ENCODE results near the gene BRAF. TPM values are rescaled to one million over a fixed set of nuclear protein-coding genes. Genes with fewer than 3 reads are reported as not detected.
A peak's percentile ranks its signal among the peaks of the same experiment; 100 is the strongest.
"Not testable (repeated sequence)": the region's sequence is repeated elsewhere in the genome, so short reads cannot be mapped to it uniquely, and the experiment has no call there.

The BRAF gene
- total and polyA plus RNA-seq, 2 experiments from 2014 or later = 14.0 to 42.0 TPM

- Histone ChIP-seq H3K9me2 (replicated peaks; ENCODE audit: insufficient read depth) (no peaks in the 10 kb centered on the region), H3K4me1 (ENCODE audit: insufficient read depth) (peaks cover 4% of the 10 kb centered on the region), H2AFZ (no peak overlapping the region), H3K4me3 (no peak overlapping the region), H3K27ac (no peak overlapping the region), H3K79me2 (no peaks in the 10 kb centered on the region), H3K27me3 (no peaks in the 10 kb centered on the region), H3K4me2 (no peak overlapping the region), H4K20me1 (ENCODE audit: insufficient read depth, poor library complexity, severe bottlenecking) (no peaks in the 10 kb centered on the region), H3K9me3 (ENCODE audit: low read depth) (no peaks in the 10 kb centered on the region), H3K36me3 (replicated peaks; ENCODE audit: insufficient read depth, low read depth) (no peaks in the 10 kb centered on the region)
- WGBS (ENCODE audit: low lambda C conversion rate, missing lambda C conversion rate) = 57% methylated on average over 2 of the region's 2 CpGs
- no peak for TF ChIP-seq CTCF (IDR thresholded peaks at IDR 0.05; ENCODE audit: poor library complexity)
- TF ChIP-seq EZH2phosphoT487 (IDR thresholded peaks at IDR 0.05; ENCODE audit: low read depth, severe bottlenecking, unreplicated experiment) = no peak
- no peak for TF ChIP-seq EZH2 (IDR thresholded peaks at IDR 0.05; ENCODE audit: borderline replicate concordance)
- no peak for DNase-seq (ENCODE audit: low spot score)
Observed at GRCh38 chr7:140967438-140967837, 42.7 kb upstream of the BRAF start.

DNA sequence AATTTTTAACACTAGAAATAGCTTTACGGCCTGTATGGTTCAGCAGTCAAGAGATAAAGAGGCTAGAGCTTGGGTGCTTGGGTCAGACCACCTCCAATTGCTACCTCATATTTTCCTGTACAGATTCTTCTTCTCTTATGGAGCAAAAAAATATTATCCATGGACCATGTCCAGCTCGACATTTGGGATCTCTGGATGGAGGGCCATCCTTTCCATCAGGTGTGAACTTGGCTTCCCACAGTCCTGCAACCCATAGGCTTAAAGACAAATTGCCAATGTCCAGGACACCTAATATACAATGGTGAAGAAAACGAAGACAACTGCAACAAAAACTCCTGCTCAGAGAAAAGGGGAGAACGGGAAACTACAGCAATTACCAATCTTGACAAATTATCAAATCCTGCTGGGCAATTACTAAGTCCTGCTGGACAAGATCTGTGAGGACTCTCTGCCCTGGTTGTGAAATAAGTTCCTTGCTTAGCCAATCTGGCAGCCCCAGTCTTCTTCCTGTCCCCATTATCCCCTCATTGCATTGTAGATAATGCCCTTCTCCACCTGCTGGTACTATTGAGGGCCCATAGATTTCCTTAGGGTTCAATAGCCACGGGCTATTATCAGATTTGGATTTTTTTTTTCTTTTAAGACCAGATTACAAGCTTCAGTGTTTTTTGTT is 42.0 kb upstream of the BRAF start:
- no peaks in the 10 kb centered on the region for H3K27me3 ChIP-seq
- H3K36me3 ChIP-seq (replicated peaks; ENCODE audit: insufficient read depth, low read depth) = no peaks in the 10 kb centered on the region
- H2AFZ ChIP-seq = no peak overlapping the region
- no peaks in the 10 kb centered on the region for H3K9me3 ChIP-seq (ENCODE audit: low read depth)
- no peaks in the 10 kb centered on the region for H4K20me1 ChIP-seq (ENCODE audit: insufficient read depth, poor library complexity, severe bottlenecking)
- no peak for DNase-seq (ENCODE audit: low spot score)
- H3K9me2 ChIP-seq (replicated peaks; ENCODE audit: insufficient read depth) = no peaks in the 10 kb centered on the region
- H3K4me2 ChIP-seq = peak overlapping the region; percentile 15
- H3K4me3 ChIP-seq = no peak overlapping the region
- no peak overlapping the region for H3K27ac ChIP-seq
- no peaks in the 10 kb centered on the region for H3K79me2 ChIP-seq
- 45% methylated on average over 5 of the region's 5 CpGs for WGBS (ENCODE audit: low lambda C conversion rate, missing lambda C conversion rate)
- no peak for TF ChIP-seq EZH2phosphoT487 (IDR thresholded peaks at IDR 0.05; ENCODE audit: low read depth, severe bottlenecking, unreplicated experiment)
- no peak for TF ChIP-seq CTCF (IDR thresholded peaks at IDR 0.05; ENCODE audit: poor library complexity)
- no peak for TF ChIP-seq EZH2 (IDR thresholded peaks at IDR 0.05; ENCODE audit: borderline replicate concordance)
- peaks cover 4% of the 10 kb centered on the region for H3K4me1 ChIP-seq (ENCODE audit: insufficient read depth)

- H3K79me2 ChIP-seq = no peaks in the 10 kb centered on the region
- no peak overlapping the region for H3K27ac ChIP-seq
- no peaks in the 10 kb centered on the region for H3K9me3 ChIP-seq (ENCODE audit: low read depth)
- H2AFZ ChIP-seq = no peak overlapping the region
- H3K4me1 ChIP-seq (ENCODE audit: insufficient read depth) = peaks cover 3% of the 10 kb centered on the region
- 93% methylated on average over 4 of the region's 4 CpGs for WGBS (ENCODE audit: low lambda C conversion rate, missing lambda C conversion rate)
- no peak for DNase-seq (ENCODE audit: low spot score)
- no peak overlapping the region for H3K4me2 ChIP-seq
- TF ChIP-seq EZH2 (IDR thresholded peaks at IDR 0.05; ENCODE audit: borderline replicate concordance) (no peak), EZH2phosphoT487 (IDR thresholded peaks at IDR 0.05; ENCODE audit: low read depth, severe bottlenecking, unreplicated experiment) (no peak), CTCF (IDR thresholded peaks at IDR 0.05; ENCODE audit: poor library complexity) (no peak)
- no peaks in the 10 kb centered on the region for H3K36me3 ChIP-seq (replicated peaks; ENCODE audit: insufficient read depth, low read depth)
- H3K9me2 ChIP-seq (replicated peaks; ENCODE audit: insufficient read depth) = no peaks in the 10 kb centered on the region
- no peaks in the 10 kb centered on the region for H4K20me1 ChIP-seq (ENCODE audit: insufficient read depth, poor library complexity, severe bottlenecking)
- H3K4me3 ChIP-seq = no peak overlapping the region
- no peaks in the 10 kb centered on the region for H3K27me3 ChIP-seq
Observed at GRCh38 chr7:140961117-140961516, 36.4 kb upstream of the BRAF start.

DNA sequence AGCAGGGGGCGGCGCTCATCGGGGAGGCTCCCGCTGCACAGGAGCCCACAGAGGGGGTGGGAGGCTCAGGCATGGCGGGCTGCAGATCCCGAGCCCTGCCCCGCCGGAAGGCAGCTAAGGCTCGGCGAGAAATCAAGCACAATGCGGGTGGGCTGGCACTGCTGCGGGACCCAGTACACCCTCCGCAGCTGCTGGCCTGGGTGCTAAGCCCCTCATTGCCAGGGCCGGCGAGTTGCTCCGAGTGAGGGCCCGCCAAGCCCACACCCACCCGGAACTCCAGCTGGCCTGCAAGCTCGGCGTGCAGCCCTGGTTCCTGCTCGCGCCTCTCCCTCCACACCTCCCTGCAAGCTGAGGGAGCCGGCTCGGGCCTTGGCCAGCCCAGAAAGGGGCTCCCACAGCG is 32.3 kb upstream of the BRAF start:
- H3K27ac ChIP-seq; H4K20me1 ChIP-seq (ENCODE audit: insufficient read depth, poor library complexity, severe bottlenecking): not testable (repeated sequence)

More for the DNA sequence above, 32.3 kb upstream of the BRAF start:
- not testable (repeated sequence) for H3K4me1 ChIP-seq (ENCODE audit: insufficient read depth); H2AFZ ChIP-seq; H3K27me3 ChIP-seq; H3K36me3 ChIP-seq (replicated peaks; ENCODE audit: insufficient read depth, low read depth); H3K9me2 ChIP-seq (replicated peaks; ENCODE audit: insufficient read depth); H3K4me3 ChIP-seq; DNase-seq (ENCODE audit: low spot score); H3K9me3 ChIP-seq (ENCODE audit: low read depth); H3K4me2 ChIP-seq; H3K79me2 ChIP-seq
- WGBS (ENCODE audit: low lambda C conversion rate, missing lambda C conversion rate) = 97% methylated on average over 12 of the region's 25 CpGs
